Pancreas (tissue), 10 donors: ENCODE results near the gene KDM3B. TPM values are rescaled to one million over a fixed set of nuclear protein-coding genes. Genes with fewer than 3 reads are reported as not detected.

Source experiments
- ATAC-seq, 4 donors: fragments of 200-7000 bp; cut with Tn5 transposase; one replicate each; pipeline versions ENCODE4 v1.8.0 to v1.9.1; 2020; ENCODE audit warnings: mild to moderate bottlenecking in 4 of 4, moderate library complexity in 4 of 4
- DNase-seq, 6 donors: peaks; one replicate each; pipeline ENCODE4 v3.0.0-alpha.2; 2020
- FAIRE-seq: peaks from 2 replicates; lab custom pipeline; 2012; peaks lifted over from hg19 to GRCh38; lab: Jason Lieb, UNC
- H3K27ac ChIP-seq, 4 donors: fragments of 200-600 bp; sonication (generic); 1 replicate in 3 of 4; 2 replicates in 1 of 4; pipeline versions ENCODE4 v1.5.0 to v1.8.0; 2020
- H3K27me3 ChIP-seq, 4 donors: fragments of 200-600 bp; one replicate each; pipeline ENCODE4 v1.8.0; 2021
- H3K36me3 ChIP-seq, 3 donors: fragments of 200-600 bp; sonication (generic) in 1 of 3; one replicate each; pipeline versions ENCODE4 v1.5.0 to v1.8.0; 2020 to 2021
- H3K4me1 ChIP-seq, 3 donors: fragments of 200-600 bp; one replicate each; pipeline ENCODE4 v1.8.0; 2021
- H3K4me3 ChIP-seq, 4 donors: fragments of 200-600 bp; sonication (generic) in 2 of 4; one replicate each; pipeline versions ENCODE4 v1.5.0 to v1.8.0; 2020 to 2021
- H3K9me3 ChIP-seq, 4 donors: fragments of 200-600 bp; one replicate each; pipeline ENCODE4 v1.8.0; 2021
- WGBS, 2 donors: extraction: QIAGEN DNeasy Blood & Tissue Kit; methylation state at CpG; one replicate each; pipeline ENCODE4 v1.1.7; 2013; 5-methylcytosine and 5-hydroxymethylcytosine counted together
- intact Hi-C, 3 donors: fragments of 100-400 bp; cut with DNase I; formaldehyde crosslinking; loops; one replicate each; pipeline versions ENCODE4 v1.11.1 to v1.14.2; 2022
- polyA plus RNA-seq, 2 donors: library from polyadenylated mRNA; stranded (reverse); fragments of 200-250 nt; gene quantifications; one replicate each; pipeline ENCODE4 v1.2.3, GENCODE V29; 2013
- total RNA-seq, 6 donors: library from RNA; stranded (reverse); fragmentation: NEBNext Ultra II Directional in 4 of 6; extraction: Animal tissue kit (Norgen Biotek cat#: 25700) in 4 of 6; gene quantifications; one replicate each; pipeline versions ENCODE4 v1.2.1 to v1.2.4, GENCODE V29; 2021 to 2023
- TF ChIP-seq, protein P1 (sequence below), 4 donors: fragments of 200-600 bp; sonication (generic) in 3 of 4; IDR thresholded peaks; one replicate each; pipeline versions ENCODE4 v1.5.0 to v1.8.0; 2021; ENCODE audit warnings: antibody characterized with exemption in 4 of 4
- donor health status: healthy with polysubstance abuse.
- donor health status: DM: no; HTN: no; CAD: no; lungs with moderate emphysema.
- donor health status: DM: no; HTN: no; CAD: no.
- donor health status: control.
- donor health status: control.
- donor health status: Bipolar disorder and iron deficiency.
- donor health status: DM: yes; HTN: yes; CAD: no.
- donor health status: DM: no; HTN: no; CAD: no.
- donor health status: DM: no; HTN: no; CAD: no.
- donor health status: DM: yes; HTN: yes; CAD: no.

Gene KDM3B
- total and polyA plus RNA-seq, 8 donors, result 14.3 to 38.3 (median 24.9) TPM

GRCh38 chr5:138336952-138337684 is 15.4 kb upstream of the KDM3B start:
- FAIRE-seq, result no peak
- WGBS, 2 donors, result 10 to 14% methylated on average over 13 of the region's 13 CpGs

GRCh38 chr5:138337685-138338410 is 14.6 kb upstream of the KDM3B start, which contains the start of gene FAM53C:
FAM53C (plus strand) TSS chr5:138338266; CDS start chr5:138341336, 3,070 bp downstream.
- FAIRE-seq (no peak), DNase-seq (peak; percentile 93 to 99 (median 95)), ATAC-seq (peak; percentile 91 to 95 (median 92))
- intact Hi-C loops, result no loop called here
- H3K4me3 ChIP-seq, result peak within 1 kb of the TSS; percentile 61 to 95 (median 90)
- H3K36me3 ChIP-seq, result peaks cover 0 to 17% (median 6%) of the 10 kb centered on the region in 3 donors
- H3K4me1 ChIP-seq, result peaks cover 0 to 17% (median 5%) of the 10 kb centered on the region in 3 donors
- peak within 1 kb of the TSS; percentile 94 to 99 (median 98) for H3K27ac ChIP-seq
- H3K27me3 ChIP-seq, result no peaks in the 10 kb centered on the region
- TF ChIP-seq, protein P1, sequence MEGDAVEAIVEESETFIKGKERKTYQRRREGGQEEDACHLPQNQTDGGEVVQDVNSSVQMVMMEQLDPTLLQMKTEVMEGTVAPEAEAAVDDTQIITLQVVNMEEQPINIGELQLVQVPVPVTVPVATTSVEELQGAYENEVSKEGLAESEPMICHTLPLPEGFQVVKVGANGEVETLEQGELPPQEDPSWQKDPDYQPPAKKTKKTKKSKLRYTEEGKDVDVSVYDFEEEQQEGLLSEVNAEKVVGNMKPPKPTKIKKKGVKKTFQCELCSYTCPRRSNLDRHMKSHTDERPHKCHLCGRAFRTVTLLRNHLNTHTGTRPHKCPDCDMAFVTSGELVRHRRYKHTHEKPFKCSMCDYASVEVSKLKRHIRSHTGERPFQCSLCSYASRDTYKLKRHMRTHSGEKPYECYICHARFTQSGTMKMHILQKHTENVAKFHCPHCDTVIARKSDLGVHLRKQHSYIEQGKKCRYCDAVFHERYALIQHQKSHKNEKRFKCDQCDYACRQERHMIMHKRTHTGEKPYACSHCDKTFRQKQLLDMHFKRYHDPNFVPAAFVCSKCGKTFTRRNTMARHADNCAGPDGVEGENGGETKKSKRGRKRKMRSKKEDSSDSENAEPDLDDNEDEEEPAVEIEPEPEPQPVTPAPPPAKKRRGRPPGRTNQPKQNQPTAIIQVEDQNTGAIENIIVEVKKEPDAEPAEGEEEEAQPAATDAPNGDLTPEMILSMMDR (IDR thresholded peaks at IDR 0.05), result no peak
- no peaks in the 10 kb centered on the region for H3K9me3 ChIP-seq
- 0 to 1% methylated on average over 51 to 56 of the region's 56 CpGs for WGBS, 2 donors

More at GRCh38 chr5:138336952-138337684, 15.4 kb upstream of the KDM3B start:
- TF ChIP-seq, protein P1 (IDR thresholded peaks at IDR 0.05), result no peak
- ATAC-seq (peak; percentile 57 to 76 (median 65)), DNase-seq (peak in 4 of 6 donors; percentile 78 to 81 (median 80))
- peak overlapping the region; percentile 94 to 99 (median 98) for H3K27ac ChIP-seq
- peak overlapping the region; percentile 61 to 95 (median 90) for H3K4me3 ChIP-seq
- no peaks in the 10 kb centered on the region for H3K27me3 ChIP-seq
- H3K36me3 ChIP-seq, result peaks cover 0 to 10% (median 3%) of the 10 kb centered on the region in 3 donors
- no peaks in the 10 kb centered on the region for H3K9me3 ChIP-seq
- intact Hi-C loops, result no loop called here
- peaks cover 0 to 17% (median 5%) of the 10 kb centered on the region in 3 donors for H3K4me1 ChIP-seq

DNA sequence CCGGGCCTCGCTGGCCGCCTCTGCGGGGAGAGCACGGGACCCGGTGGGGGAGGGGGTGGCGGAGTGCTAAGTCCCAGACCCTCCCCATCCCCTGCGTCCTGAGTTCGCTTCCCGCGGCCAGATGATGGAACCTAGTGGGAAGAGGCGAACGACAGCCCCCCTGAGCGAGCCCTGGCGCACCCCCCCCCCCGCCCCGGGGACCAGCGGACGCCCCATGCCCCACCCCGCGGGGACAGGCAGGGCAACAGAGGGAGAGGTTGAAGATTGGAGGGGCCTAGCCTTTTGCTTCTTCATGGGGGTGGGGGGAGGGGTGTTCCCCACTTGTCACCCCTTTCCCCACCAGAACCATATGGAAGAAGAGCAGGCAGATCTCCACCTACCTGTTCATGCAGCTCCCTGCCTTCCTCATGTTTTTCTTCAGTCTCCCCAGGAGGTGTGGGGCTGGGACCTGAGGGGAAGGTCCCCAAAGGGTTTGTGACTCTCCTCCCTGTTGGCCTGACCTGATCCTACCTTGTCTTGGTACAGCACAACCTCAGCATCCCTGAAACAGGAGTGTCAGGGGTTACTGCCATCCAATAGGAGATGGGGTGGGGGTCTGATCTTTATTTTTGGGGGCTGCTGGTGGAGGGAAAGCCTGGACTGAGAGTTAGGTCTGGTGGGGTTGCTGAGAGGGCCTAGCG is 13.9 kb upstream of the KDM3B start:
- WGBS, 2 donors, result 0% methylated on average over 9 to 22 of the region's 22 CpGs
- Histone ChIP-seq H3K4me3 (peak overlapping the region; percentile 61 to 95 (median 90)), H3K36me3 (peaks cover 0 to 23% (median 7%) of the 10 kb centered on the region in 3 donors), H3K9me3 (no peaks in the 10 kb centered on the region), H3K4me1 (peaks cover 0 to 17% (median 5%) of the 10 kb centered on the region in 3 donors), H3K27ac (peak overlapping the region; percentile 94 to 99 (median 98)), H3K27me3 (no peaks in the 10 kb centered on the region)
- TF ChIP-seq, protein P1 (IDR thresholded peaks at IDR 0.05), result no peak
- FAIRE-seq (no peak), DNase-seq (peak in 1 of 6 donors; percentile 37), ATAC-seq (peak; percentile 0 to 3 (median 1))
- intact Hi-C loops, result no loop called here

- H3K4me1 ChIP-seq, result peaks cover 0 to 17% (median 5%) of the 10 kb centered on the region in 3 donors
- peak overlapping the region; percentile 61 to 95 (median 90) for H3K4me3 ChIP-seq
- FAIRE-seq (no peak), ATAC-seq (peak in 1 of 4 donors; percentile 0), DNase-seq (no peak)
- 5 to 7% methylated on average over 7 of the region's 7 CpGs for WGBS, 2 donors
- H3K27me3 ChIP-seq, result no peaks in the 10 kb centered on the region
- TF ChIP-seq, protein P1 (IDR thresholded peaks at IDR 0.05), result no peak
- H3K36me3 ChIP-seq, result peaks cover 0 to 28% (median 7%) of the 10 kb centered on the region in 3 donors
- no peaks in the 10 kb centered on the region for H3K9me3 ChIP-seq
- H3K27ac ChIP-seq, result peak overlapping the region in 3 of 4 donors; percentile 98 to 99 (median 98)
- intact Hi-C loops, result no loop called here
Observed at GRCh38 chr5:138339091-138339456, 13.4 kb upstream of the KDM3B start.
